ENCODE data around the gene C3orf20.

DNA sequence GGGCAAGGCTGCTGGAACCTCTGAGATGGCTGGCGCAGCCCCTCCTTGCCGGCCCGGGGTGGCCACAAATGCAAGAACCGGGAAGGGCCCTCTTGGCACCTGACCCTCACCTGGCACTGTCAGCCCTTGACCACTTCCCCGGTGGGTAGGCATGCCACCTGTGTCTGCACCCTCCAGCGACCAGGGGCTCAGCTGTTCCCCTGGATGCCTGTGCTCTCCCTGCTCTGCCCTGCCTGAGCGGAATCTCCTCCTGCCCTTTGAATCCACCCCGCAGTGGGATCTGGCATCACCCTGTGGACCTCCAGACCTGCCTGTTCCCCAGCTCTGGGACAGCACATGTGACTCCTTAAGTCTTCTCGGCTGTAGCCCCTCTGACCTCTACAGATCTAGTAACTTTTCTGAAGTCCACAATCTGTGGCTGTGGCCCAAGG lies 117.8 kb downstream of the C3orf20 start:
- TF ChIP-seq EZH2phosphoT487 (IDR thresholded peaks at IDR 0.05; ENCODE audit: borderline replicate concordance, low read length) (no peak), EZH2 (IDR thresholded peaks at IDR 0.05; ENCODE audit: low read length, unreplicated experiment) (no peak)
- TF ChIP-seq, protein P1, sequence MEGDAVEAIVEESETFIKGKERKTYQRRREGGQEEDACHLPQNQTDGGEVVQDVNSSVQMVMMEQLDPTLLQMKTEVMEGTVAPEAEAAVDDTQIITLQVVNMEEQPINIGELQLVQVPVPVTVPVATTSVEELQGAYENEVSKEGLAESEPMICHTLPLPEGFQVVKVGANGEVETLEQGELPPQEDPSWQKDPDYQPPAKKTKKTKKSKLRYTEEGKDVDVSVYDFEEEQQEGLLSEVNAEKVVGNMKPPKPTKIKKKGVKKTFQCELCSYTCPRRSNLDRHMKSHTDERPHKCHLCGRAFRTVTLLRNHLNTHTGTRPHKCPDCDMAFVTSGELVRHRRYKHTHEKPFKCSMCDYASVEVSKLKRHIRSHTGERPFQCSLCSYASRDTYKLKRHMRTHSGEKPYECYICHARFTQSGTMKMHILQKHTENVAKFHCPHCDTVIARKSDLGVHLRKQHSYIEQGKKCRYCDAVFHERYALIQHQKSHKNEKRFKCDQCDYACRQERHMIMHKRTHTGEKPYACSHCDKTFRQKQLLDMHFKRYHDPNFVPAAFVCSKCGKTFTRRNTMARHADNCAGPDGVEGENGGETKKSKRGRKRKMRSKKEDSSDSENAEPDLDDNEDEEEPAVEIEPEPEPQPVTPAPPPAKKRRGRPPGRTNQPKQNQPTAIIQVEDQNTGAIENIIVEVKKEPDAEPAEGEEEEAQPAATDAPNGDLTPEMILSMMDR (conservative IDR thresholded peaks at IDR 0.05; ENCODE audit: low read depth, low read length): no peak

Measured in PC-3 (cell line).